Gastroesophageal sphincter (tissue), 3 donors: ENCODE results near the gene UXT.

ENCODE experiments used
- POLR2AphosphoS5 ChIP-seq: sonication (generic); formaldehyde crosslinking; IDR thresholded peaks from one replicate; pipeline ENCODE4 v1.6.1; 2017; ENCODE audit warnings: antibody characterized with exemption
- TF ChIP-seq, protein P1 (sequence below), 4 experiments: fragments of 200-600 bp in 2 of 4; fragments of 450-650 bp in 2 of 4; sonication (generic) in 1 of 4; IDR thresholded peaks; one replicate each; pipeline ENCODE4 v1.5.1; 2017 to 2019; ENCODE audit warnings: antibody characterized with exemption in 4 of 4, mild to moderate bottlenecking in 2 of 4, moderate library complexity in 2 of 4

DNA sequence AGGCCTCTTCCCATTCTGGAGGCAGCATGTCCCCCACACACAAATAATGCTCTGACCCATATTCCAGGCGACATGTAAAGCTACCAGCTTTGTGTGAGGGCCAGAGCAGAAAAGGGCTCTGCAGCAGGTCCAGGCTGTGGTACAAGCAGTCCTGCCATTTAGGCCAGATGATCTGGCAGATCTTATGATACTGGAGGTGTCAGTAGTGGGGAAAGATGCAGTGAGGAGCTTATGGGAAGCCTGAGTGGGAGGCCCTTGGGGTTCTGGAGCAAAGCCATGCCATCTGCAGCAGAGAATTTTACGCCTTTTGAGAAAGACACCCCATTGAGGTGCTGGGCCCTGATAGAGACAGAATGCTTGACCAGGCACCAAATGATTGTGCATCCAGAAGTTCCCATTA, 47.1 kb downstream of the UXT start:
- TF ChIP-seq, protein P1, sequence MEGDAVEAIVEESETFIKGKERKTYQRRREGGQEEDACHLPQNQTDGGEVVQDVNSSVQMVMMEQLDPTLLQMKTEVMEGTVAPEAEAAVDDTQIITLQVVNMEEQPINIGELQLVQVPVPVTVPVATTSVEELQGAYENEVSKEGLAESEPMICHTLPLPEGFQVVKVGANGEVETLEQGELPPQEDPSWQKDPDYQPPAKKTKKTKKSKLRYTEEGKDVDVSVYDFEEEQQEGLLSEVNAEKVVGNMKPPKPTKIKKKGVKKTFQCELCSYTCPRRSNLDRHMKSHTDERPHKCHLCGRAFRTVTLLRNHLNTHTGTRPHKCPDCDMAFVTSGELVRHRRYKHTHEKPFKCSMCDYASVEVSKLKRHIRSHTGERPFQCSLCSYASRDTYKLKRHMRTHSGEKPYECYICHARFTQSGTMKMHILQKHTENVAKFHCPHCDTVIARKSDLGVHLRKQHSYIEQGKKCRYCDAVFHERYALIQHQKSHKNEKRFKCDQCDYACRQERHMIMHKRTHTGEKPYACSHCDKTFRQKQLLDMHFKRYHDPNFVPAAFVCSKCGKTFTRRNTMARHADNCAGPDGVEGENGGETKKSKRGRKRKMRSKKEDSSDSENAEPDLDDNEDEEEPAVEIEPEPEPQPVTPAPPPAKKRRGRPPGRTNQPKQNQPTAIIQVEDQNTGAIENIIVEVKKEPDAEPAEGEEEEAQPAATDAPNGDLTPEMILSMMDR (IDR thresholded peaks at IDR 0.05), result no peak
- no peak for TF ChIP-seq POLR2AphosphoS5
